WTC11 (cell line): ENCODE results near the gene CADM3.

Experiments used
- MYBL2 ChIP-seq: sonication (generic); formaldehyde crosslinking; IDR thresholded peaks from 2 replicates; pipeline ENCODE4 v1.8.1; 2023; ENCODE audit warnings: mild to moderate bottlenecking, moderate library complexity, missing genetic modification reagents
- ZNF317 ChIP-seq: sonication (generic); formaldehyde crosslinking; IDR thresholded peaks from 2 replicates; pipeline ENCODE4 v1.8.1; 2023; ENCODE audit warnings: low read depth, mild to moderate bottlenecking, moderate library complexity, missing genetic modification reagents, borderline replicate concordance
- TF ChIP-seq, protein P1 (sequence below): fragments of 200-600 bp; IDR thresholded peaks from 2 replicates; pipeline ENCODE4 v1.8.0; 2022; ENCODE audit warnings: antibody characterized with exemption

DNA sequence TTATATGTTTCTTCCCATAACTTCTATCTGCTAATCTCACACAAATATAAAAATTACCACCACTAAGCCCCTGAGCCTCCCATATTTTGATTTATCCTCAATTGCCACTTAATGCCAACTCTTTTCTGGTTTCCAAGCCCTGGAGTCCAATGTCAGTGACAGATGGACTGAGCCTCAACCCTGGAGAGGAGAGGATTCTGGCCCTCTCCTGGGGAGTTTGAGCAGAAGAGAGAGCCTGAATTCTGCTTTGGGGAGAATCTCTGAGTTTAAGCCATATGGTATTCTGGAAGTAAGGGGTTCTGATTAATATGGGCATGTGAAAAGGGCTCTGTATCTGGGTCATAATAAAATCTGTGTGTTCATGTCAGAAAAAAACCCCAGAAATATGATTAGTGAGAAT lies 8.5 kb downstream of the CADM3 start:
- TF ChIP-seq, protein P1, sequence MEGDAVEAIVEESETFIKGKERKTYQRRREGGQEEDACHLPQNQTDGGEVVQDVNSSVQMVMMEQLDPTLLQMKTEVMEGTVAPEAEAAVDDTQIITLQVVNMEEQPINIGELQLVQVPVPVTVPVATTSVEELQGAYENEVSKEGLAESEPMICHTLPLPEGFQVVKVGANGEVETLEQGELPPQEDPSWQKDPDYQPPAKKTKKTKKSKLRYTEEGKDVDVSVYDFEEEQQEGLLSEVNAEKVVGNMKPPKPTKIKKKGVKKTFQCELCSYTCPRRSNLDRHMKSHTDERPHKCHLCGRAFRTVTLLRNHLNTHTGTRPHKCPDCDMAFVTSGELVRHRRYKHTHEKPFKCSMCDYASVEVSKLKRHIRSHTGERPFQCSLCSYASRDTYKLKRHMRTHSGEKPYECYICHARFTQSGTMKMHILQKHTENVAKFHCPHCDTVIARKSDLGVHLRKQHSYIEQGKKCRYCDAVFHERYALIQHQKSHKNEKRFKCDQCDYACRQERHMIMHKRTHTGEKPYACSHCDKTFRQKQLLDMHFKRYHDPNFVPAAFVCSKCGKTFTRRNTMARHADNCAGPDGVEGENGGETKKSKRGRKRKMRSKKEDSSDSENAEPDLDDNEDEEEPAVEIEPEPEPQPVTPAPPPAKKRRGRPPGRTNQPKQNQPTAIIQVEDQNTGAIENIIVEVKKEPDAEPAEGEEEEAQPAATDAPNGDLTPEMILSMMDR: no peak
- no peak for TF ChIP-seq MYBL2 (CRISPR knock-in tag)
- TF ChIP-seq ZNF317 (CRISPR knock-in tag): no peak
